HG03135 (cell line): ENCODE data around the gene CDC34.

ENCODE experiments used
- ATAC-seq: cut with Tn5 transposase; IDR thresholded peaks from one replicate; pipeline ENCODE4 v1.9.1; 2021; ENCODE audit warnings: mild to moderate bottlenecking, moderate library complexity; ENCODE audit not compliant: unreplicated experiment

The CDC34 gene

DNA sequence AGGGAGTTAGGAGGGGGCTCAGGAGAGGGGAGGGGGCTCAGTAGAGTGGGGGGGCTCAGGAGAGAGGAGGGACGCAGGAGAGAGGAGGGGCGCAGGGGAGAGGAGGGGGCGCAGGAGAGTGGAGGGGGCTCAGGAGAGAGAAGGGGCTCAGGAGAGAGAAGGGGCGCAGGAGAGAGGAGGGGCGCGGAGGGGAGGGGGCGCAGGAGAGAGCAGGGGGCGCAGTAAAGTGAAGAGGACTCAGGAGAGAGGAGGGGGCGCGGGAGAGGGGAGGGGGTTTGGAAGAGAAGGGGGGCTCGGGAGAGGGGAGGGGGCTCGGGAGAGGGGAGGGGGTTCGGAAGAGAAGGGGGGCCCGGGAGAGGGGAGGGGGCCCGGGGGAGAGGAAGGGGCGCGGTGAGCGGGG lies 34.6 kb upstream of the CDC34 start:
- ATAC-seq = no peak

DNA sequence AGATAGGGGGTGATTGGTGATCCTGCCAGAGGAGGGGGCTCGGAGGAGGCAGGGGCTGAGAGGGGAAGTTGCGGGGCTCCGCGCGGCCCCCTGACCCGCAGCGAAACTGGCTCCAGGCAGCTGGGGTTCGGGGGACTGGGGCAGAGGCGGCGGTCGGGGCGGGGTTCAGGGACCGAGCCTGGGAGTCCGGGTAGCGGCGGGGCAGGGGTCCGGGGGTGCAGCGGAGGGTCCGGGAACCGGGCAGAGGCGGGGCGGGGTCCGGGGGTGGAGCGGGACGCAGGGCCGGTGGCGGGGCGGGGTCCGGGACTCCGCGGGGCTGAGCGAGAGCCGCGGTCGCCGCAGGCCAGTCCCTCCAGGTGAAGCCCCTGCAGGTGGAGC lies 34.1 kb upstream of the CDC34 start:
- no peak for ATAC-seq

DNA sequence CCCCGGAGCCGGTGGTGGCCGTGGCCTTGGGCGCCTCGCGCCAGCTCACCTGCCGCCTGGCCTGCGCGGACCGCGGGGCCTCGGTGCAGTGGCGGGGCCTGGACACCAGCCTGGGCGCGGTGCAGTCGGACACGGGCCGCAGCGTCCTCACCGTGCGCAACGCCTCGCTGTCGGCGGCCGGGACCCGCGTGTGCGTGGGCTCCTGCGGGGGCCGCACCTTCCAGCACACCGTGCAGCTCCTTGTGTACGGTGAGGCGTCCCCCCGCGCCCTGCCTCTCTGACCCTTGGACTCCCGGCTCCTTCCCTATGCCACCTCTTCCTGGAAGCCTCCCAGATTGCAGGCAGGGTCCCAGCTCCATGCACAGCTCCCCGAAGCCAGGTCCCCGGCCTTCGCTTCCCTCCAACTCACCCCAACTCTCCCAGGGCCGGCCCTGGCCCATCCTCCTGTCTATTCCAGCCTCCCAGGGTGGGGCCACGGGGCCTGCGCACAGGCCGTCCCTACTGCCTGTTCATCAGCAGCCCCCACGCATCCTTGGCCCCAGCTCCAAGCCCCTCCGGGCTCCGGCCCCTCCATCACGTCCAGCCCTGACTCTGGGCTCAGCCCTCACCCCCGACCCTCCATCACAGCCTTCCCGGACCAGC lies 33.6 kb upstream of the CDC34 start:
- no peak for ATAC-seq

DNA sequence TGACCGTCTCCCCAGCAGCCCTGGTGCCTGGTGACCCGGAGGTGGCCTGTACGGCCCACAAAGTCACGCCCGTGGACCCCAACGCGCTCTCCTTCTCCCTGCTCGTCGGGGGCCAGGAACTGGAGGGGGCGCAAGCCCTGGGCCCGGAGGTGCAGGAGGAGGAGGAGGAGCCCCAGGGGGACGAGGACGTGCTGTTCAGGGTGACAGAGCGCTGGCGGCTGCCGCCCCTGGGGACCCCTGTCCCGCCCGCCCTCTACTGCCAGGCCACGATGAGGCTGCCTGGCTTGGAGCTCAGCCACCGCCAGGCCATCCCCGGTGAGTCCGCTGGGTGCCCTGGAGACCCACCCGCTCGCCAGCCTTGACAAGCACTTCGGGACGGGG lies 33.1 kb upstream of the CDC34 start:
- no peak for ATAC-seq

GRCh38 chr19:498977-499623 lies 32.5 kb upstream of the CDC34 start:
- ATAC-seq = no peak

DNA sequence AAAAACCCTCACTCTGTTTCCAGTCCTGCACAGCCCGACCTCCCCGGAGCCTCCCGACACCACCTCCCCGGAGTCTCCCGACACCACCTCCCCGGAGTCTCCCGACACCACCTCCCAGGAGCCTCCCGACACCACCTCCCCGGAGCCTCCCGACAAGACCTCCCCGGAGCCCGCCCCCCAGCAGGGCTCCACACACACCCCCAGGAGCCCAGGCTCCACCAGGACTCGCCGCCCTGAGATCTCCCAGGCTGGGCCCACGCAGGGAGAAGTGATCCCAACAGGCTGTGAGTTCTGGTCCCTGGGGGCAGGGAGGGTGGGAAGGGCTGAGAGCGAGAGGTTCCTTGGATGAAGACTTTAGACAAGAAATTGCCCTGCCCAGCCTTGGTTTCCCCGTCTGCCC lies 29.9 kb upstream of the CDC34 start:
- no peak for ATAC-seq

- no peak for ATAC-seq
Measured at GRCh38 chr19:504616-505015, 26.9 kb upstream of the CDC34 start.

DNA sequence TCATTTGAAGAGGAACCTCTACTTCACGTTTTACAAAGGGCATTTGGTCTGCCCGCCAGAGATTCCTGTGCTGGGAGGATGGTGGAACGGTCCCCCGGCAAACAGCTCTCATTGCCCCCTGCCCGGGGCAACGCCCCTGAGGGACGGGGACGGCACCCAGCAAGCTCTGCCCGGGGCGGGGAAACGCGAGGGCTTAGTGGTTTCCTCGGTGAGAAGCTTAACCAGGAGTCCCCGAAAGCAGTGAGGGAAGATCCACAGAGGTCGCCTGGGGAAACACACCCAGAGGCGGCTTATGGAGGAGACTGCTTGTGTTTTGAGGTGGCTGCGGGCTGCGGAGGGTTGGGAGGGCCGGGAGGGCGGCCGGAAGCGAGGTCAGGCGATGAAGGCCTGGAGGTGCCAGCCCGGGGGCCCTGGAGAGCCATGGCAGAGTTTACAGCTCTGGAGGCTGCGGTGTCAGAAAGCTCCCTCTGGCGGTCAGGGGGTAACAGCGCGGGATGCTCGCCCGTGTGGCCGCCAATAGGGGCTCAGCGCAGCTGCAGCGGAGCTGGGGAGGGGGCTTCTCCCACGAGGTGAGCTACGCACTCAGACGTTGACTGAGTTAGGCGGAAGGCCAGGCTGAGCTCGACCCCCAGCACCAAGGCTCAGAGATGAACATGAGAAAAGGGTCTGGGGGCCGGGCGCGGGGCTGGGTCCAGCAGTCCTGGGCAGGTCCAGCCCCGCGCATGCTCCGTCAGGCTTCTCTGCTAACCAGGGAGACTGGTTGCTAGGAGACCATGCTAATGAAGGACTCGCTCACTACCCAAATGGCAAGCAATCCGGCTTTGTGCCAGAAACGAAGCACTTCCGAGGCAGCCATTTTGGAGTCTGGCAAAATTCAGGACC lies 24.9 kb upstream of the CDC34 start:
- ATAC-seq = peak; percentile 67

- peak; percentile 46 for ATAC-seq
Measured at GRCh38 chr19:507286-508203, 24.0 kb upstream of the CDC34 start, which contains the start of gene TPGS1. Gene TPGS1 (plus strand): TSS chr19:507497. CDS start chr19:507507, 10 bp downstream.

DNA sequence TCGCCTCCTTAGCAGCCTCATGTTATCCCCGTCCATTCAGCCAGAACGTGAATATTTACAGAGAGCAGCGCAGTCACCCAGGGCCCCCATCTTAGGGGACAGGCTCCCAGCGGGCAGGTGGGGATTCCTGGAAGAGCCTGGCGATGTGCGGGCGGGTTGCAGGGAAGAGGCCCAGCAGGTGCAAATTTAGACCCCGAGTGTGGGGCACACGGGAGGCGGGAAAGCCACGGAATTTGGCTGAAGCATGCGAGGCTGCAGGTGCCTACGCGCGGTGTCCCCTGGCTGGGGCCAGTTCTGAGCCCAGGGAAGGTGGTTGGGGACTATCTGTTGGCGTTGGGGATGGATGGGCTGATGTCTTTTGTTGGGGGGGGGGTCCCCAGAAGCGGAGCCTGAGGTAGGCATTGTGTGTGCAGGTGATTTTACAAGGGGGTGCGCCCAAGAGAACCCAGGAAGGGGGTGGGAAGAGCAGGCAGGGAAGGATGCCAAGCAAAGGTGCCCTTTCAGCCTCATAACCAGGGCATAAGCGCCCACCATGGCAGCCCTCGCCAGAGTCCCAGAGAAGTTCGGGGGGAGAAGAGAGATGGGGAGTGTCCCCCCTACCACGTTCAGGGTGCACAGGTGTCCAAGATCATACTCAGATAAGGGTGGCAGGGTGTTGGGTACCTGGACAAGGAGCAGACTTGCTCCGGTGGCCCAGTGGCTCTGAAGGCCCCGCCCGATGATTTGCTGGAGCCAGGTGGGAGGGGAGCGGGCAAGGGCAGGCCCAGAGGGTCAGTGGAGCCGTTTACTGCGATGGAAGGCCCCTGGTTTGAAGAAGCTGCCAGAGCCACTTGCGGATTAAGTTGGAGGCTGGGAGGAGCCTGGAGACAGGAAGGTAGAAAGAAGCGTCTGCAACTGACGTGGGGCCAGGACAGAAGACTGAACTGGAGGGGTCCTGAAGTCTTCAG lies 23.1 kb upstream of the CDC34 start:
- ATAC-seq = no peak

DNA sequence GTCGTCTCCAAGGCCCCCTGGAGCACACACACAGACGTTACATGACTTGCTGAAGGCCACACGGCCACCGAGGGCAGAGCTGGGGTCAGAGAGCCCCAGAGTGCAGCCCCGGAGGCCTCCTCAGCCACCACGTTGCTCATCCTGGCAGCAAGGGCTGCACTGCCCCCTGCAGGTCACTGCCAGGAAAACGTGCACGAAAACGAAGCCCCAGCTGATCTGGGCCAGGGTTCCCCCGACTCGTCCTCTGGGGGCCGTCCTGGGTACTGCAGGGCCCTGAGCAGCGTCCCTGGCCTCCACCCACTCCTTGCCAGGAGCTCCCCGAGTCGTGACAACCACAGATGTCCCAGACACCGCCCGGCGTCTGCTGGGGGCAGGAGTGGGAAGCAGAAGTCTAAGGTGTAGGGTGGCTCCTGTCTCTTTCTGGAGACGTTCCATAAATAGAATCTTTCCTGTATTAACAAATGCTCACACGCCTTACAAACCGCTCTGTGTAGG lies 20.9 kb upstream of the CDC34 start:
- ATAC-seq = peak; percentile 29

DNA sequence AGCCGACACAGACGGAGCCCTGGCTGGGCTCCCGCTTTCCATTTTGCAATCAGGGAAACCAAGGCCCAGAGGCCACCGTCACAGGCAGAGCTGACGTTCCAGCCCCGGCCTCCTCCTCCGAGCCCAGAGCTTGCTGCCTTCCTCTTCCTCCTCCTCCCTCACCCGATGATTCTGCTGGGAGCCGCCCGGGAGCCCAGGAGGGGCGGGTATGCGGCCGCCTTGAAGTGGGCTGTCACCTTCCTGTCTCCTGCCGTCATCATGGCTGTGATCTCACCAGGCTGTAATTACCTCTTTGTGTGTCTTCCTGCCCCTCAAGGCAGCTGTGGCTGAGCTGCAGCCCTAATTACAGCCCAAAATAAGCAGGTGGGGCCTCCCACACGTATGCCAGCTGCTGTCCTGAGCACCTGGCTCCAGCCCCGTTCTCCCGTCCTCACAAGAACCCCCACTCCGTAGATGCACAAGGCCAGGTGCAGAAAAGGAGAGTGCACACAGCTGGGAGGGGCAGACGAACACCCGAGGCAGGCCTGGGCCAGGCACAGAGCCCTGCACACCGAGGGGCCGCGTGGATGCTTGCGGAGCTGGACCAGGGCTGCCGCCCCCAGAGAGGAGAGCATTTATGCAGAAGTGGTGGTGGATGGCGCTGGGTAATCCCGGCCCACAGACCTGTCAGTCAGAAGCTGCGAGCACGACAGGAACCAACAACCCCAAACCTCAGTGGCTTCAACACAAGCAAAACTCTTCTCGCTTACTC lies 20.3 kb upstream of the CDC34 start:
- ATAC-seq = no peak

- no peak for ATAC-seq
Measured at GRCh38 chr19:512547-513365, 18.8 kb upstream of the CDC34 start.

GRCh38 chr19:513368-514165 lies 18.0 kb upstream of the CDC34 start:
- no peak for ATAC-seq

DNA sequence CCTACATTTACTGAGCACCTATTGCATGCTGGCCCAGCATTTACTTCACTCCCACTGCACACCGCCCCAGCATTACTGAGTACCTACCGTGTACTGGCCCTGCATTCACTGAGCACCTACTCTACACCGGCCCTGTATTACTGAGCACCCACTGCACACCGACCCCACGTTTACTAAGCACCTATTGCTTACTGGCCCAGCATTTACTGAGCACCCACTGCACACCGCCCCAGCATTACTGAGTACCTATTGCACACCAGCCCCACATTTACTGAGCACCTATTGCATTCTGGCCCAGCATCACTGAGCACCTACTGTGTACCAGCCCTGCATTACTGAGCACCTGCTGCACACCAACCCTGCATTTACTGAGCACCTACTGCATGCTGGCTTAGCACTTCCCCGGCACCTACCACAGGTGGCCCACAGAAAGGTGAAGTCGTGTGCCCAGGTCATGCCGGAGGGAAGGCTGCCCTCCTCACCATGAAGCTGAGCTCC lies 17.3 kb upstream of the CDC34 start:
- no peak for ATAC-seq

DNA sequence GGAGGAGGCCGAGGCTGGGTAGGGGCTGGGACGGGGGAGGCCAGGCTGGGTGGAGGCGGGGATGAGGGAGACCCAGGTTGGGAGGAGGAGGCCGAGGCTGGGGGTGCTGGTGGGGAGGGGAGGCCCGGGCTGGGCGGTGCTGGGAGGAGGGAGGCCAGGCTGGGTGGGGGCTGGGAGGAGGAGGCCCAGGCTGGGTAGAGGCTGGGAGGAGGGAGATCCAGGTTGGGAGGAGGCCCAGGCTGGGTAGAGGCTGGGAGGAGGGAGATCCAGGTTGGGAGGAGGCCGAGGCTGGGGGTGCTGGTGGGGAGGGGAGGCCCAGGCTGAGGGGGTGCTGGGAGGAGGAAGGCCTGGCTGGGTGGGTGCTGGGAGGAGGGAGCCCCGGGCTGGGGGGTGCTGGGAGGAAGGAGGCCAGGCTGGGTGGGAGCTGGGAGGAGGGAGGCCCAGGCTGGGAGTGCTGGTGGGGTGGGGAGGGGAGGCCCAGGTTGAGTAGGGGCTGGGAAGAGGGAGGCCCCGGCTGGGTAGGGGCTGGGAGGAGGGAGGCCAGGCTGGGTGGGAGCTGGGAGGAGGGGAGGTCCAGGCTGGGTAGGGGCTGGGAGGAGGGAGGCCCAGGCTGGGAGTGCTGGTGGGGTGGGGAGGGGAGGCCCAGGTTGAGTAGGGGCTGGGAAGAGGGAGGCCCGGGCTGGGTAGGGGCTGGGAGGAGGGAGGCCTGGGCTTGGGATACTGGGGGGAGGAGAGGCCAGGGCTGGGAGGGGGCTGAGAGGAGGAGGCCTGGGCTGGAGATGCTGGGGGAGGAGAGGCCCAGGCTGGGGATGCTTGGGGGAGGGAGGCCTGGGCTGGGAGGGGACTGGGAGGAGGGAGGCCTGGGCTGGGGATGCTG lies 13.6 kb upstream of the CDC34 start:
- ATAC-seq = no peak
